ENCODE results near the gene DEPDC7.

The DEPDC7 gene

GRCh38 chr11:33068611-33069340 is 53.1 kb downstream of the DEPDC7 start:
- TF ChIP-seq, protein P1, sequence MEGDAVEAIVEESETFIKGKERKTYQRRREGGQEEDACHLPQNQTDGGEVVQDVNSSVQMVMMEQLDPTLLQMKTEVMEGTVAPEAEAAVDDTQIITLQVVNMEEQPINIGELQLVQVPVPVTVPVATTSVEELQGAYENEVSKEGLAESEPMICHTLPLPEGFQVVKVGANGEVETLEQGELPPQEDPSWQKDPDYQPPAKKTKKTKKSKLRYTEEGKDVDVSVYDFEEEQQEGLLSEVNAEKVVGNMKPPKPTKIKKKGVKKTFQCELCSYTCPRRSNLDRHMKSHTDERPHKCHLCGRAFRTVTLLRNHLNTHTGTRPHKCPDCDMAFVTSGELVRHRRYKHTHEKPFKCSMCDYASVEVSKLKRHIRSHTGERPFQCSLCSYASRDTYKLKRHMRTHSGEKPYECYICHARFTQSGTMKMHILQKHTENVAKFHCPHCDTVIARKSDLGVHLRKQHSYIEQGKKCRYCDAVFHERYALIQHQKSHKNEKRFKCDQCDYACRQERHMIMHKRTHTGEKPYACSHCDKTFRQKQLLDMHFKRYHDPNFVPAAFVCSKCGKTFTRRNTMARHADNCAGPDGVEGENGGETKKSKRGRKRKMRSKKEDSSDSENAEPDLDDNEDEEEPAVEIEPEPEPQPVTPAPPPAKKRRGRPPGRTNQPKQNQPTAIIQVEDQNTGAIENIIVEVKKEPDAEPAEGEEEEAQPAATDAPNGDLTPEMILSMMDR (IDR thresholded peaks at IDR 0.05; ENCODE audit: low read depth, low read length): no peak
- no peak overlapping the region for H3K4me3 ChIP-seq (ENCODE audit: low read depth, low read length)

GRCh38 chr11:33072465-33072864 is 56.8 kb downstream of the DEPDC7 start:
- no peak overlapping the region for H3K4me3 ChIP-seq (ENCODE audit: low read depth, low read length)
- TF ChIP-seq, protein P1 (IDR thresholded peaks at IDR 0.05; ENCODE audit: low read depth, low read length): no peak

Data from WI38 (cell line).